Heart left ventricle (tissue), 16 donors: ENCODE results near the gene GPR180. TPM values are rescaled to one million over a fixed set of nuclear protein-coding genes. Genes with fewer than 3 reads are reported as not detected.

Experiments used
- ATAC-seq, 4 donors: fragments of 200-7000 bp; cut with Tn5 transposase; one replicate each; pipeline ENCODE4 v1.9.1; 2020 to 2022; ENCODE audit warnings: moderate library complexity in 4 of 4, mild to moderate bottlenecking in 3 of 4, moderate number of reproducible peaks in 1 of 4
- DNase-seq, 5 donors: peaks; one replicate each; pipeline ENCODE4 v3.0.0-alpha.2; 2020
- H3K27ac ChIP-seq, 12 donors: fragments of 200-600 bp; sonication (generic) in 4 of 12; one replicate each; pipeline versions ENCODE4 v1.5.0 to v1.8.0; 2016 to 2022; ENCODE audit warnings: mild to moderate bottlenecking in 2 of 12
- H3K27me3 ChIP-seq, 9 donors: fragments of 200-600 bp; sonication (generic) in 2 of 9; one replicate each; pipeline versions ENCODE4 v1.5.1 to v1.8.0; 2016 to 2022; ENCODE audit warnings: mild to moderate bottlenecking in 3 of 9
- H3K36me3 ChIP-seq, 9 donors: fragments of 200-600 bp; sonication (generic) in 2 of 9; one replicate each; pipeline versions ENCODE4 v1.5.0 to v1.8.0; 2018 to 2022; ENCODE audit warnings: mild to moderate bottlenecking in 2 of 9
- H3K4me1 ChIP-seq, 12 donors: fragments of 200-600 bp; sonication (generic) in 4 of 12; one replicate each; pipeline versions ENCODE4 v1.5.0 to v1.8.0; 2016 to 2022; ENCODE audit warnings: mild to moderate bottlenecking in 3 of 12
- H3K4me3 ChIP-seq, 12 donors: fragments of 200-600 bp; sonication (generic) in 4 of 12; one replicate each; pipeline versions ENCODE4 v1.5.0 to v1.8.0; 2017 to 2022; ENCODE audit warnings: mild to moderate bottlenecking in 9 of 12, moderate library complexity in 4 of 12
- H3K9me3 ChIP-seq, 12 donors: fragments of 200-600 bp; sonication (generic) in 4 of 12; one replicate each; pipeline versions ENCODE4 v1.5.0 to v1.8.0; 2016 to 2022; ENCODE audit warnings: mild to moderate bottlenecking in 1 of 12
- CTCF ChIP-seq, 12 donors: fragments of 200-600 bp; sonication (generic) in 4 of 12; IDR thresholded peaks; one replicate each; pipeline versions ENCODE4 v1.5.0 to v1.8.0; 2018 to 2022; ENCODE audit warnings: antibody characterized with exemption in 12 of 12, mild to moderate bottlenecking in 5 of 12
- POLR2A ChIP-seq, 2 donors: fragments of 450-650 bp; IDR thresholded peaks; one replicate each; pipeline ENCODE4 v1.6.1; 2017; ENCODE audit warnings: antibody characterized with exemption in 2 of 2, mild to moderate bottlenecking in 2 of 2, moderate library complexity in 2 of 2
- WGBS, 4 donors: extraction: QIAGEN DNeasy Blood & Tissue Kit in 2 of 4; methylation state at CpG; one replicate each; pipeline versions ENCODE4 v1.1.5 to v1.1.7; 2013 to 2018; 5-methylcytosine and 5-hydroxymethylcytosine counted together
- intact Hi-C, 10 donors: fragments of 100-400 bp; cut with DNase I; formaldehyde crosslinking; loops; one replicate each; pipeline versions ENCODE4 v1.11.1 to v1.14.2; 2022
- polyA plus RNA-seq, 2 donors: library from polyadenylated mRNA; stranded (reverse); fragments of 200-250 nt; gene quantifications; one replicate each; pipeline ENCODE4 v1.2.3, GENCODE V29; 2013
- total RNA-seq, 9 donors: library from RNA; depleted of rRNA in 2 of 9; stranded (reverse); fragments of >200 nt in 2 of 9; fragmentation: NEBNext Ultra II Directional in 3 of 9; extraction: Animal tissue kit (Norgen Biotek cat#: 25700) in 3 of 9; gene quantifications; one replicate each; pipeline versions ENCODE4 v1.1.0 to v1.2.4, GENCODE V29; 2016 to 2023
- donor health status: ischemic (EF 13 %, LVEDD 7.1; RV severe dilation, severe dysfunction).
- donor health status: healthy with polysubstance abuse.
- donor health status: DM: no; HTN: yes; CAD: no.
- donor health status: DM: no; HTN: no; CAD: no.
- donor health status: ischemic (EF 25% LVEDD 6.9; RV normal size, moderate dysfunction).
- donor health status: ischemic (EF 25% LVEDD 5.7; RV mildly dilated, moderate dysfunction).
- donor health status: healthy.
- donor health status: DM: yes; HTN: yes; CAD: no.
- donor health status: ischemic (EF 35%, LVEDD 5.7; RV mildly dilated, moderate dysfunction).
- donor health status: nonischemic (EF 11% LVEDD 7.7; RV severe dilation, severe dysfunction).
- donor health status: DM: yes; HTN: yes; CAD: no.
- donor health status: PGD.
- donor health status: ischemic (EF 29% LVEDD 5.4; RV normal size, mild dysfunction).
- donor health status: nonischemic (EF 23%, LVEDD 6.1; RV moderate dilation, normal function).

GPR180 gene
- total and polyA plus RNA-seq, 11 donors: 0.99 to 6.4 (median 3.7) TPM

- ATAC-seq: no peak
- 67 to 83% (median 73%) methylated on average over 2 of the region's 2 CpGs for WGBS, 4 donors
Observed at GRCh38 chr13:94672400-94672799, 70.7 kb downstream of the GPR180 start.

GRCh38 chr13:94673851-94674250 is 72.2 kb downstream of the GPR180 start:
- Histone ChIP-seq H3K4me1 (no peaks in the 10 kb centered on the region), H3K9me3 (no peaks in the 10 kb centered on the region), H3K27me3 (peaks cover 0 to 29% (median 0%) of the 10 kb centered on the region in 9 donors), H3K27ac (no peak overlapping the region), H3K4me3 (no peak overlapping the region), H3K36me3 (no peaks in the 10 kb centered on the region)
- WGBS, 4 donors: 47 to 59% (median 53%) methylated on average over 5 of the region's 5 CpGs
- ATAC-seq (no peak), DNase-seq (no peak)
- intact Hi-C loops: loop anchor here in 5 of 10 donors (10.0 kb wide), 4 partner anchors 481 to 801 kb away; no protein-coding TSS in a partner anchor
- TF ChIP-seq CTCF (IDR thresholded peaks at IDR 0.05) (no peak), POLR2A (IDR thresholded peaks at IDR 0.05) (no peak)

More at GRCh38 chr13:94672400-94672799, 70.7 kb downstream of the GPR180 start:
- Histone ChIP-seq H3K27ac (no peak overlapping the region), H3K27me3 (peaks cover 0 to 24% (median 0%) of the 10 kb centered on the region in 9 donors), H3K36me3 (no peaks in the 10 kb centered on the region), H3K4me3 (no peak overlapping the region), H3K9me3 (no peaks in the 10 kb centered on the region), H3K4me1 (no peaks in the 10 kb centered on the region)
- no peak for DNase-seq
- intact Hi-C loops: loop anchor here in 5 of 10 donors (10.0 kb wide), 4 partner anchors 482 to 802 kb away; no protein-coding TSS in a partner anchor
- TF ChIP-seq CTCF (IDR thresholded peaks at IDR 0.05) (no peak), POLR2A (IDR thresholded peaks at IDR 0.05) (no peak)

GRCh38 chr13:94674609-94675348 is 73.1 kb downstream of the GPR180 start:
- intact Hi-C loops: loop anchor here in 6 of 10 donors (5.0 to 10.0 kb wide), 6 partner anchors 478 to 800 kb away; no protein-coding TSS in a partner anchor
- TF ChIP-seq POLR2A (IDR thresholded peaks at IDR 0.05) (no peak), CTCF (IDR thresholded peaks at IDR 0.05) (peak; percentile 36 to 68 (median 58))
- 31 to 34% (median 33%) methylated on average over 5 of the region's 5 CpGs for WGBS, 4 donors

GRCh38 chr13:94677799-94678198 is 76.1 kb downstream of the GPR180 start:
- Histone ChIP-seq H3K36me3 (no peaks in the 10 kb centered on the region), H3K27me3 (peaks cover 0 to 35% (median 0%) of the 10 kb centered on the region in 9 donors), H3K9me3 (no peaks in the 10 kb centered on the region), H3K4me1 (no peaks in the 10 kb centered on the region), H3K4me3 (no peak overlapping the region), H3K27ac (no peak overlapping the region)
- intact Hi-C loops: loop anchor here in 6 of 10 donors (5.0 to 10.0 kb wide), 6 partner anchors 475 to 797 kb away; no protein-coding TSS in a partner anchor
- TF ChIP-seq POLR2A (IDR thresholded peaks at IDR 0.05) (no peak), CTCF (IDR thresholded peaks at IDR 0.05) (no peak)
- no peak for ATAC-seq
- WGBS, 4 donors: 52 to 71% (median 62%) methylated on average over 2 of the region's 2 CpGs
- no peak for DNase-seq

More at GRCh38 chr13:94674609-94675348, 73.1 kb downstream of the GPR180 start:
- Histone ChIP-seq H3K36me3 (no peaks in the 10 kb centered on the region), H3K4me1 (no peaks in the 10 kb centered on the region), H3K9me3 (no peaks in the 10 kb centered on the region), H3K27ac (no peak overlapping the region), H3K27me3 (peaks cover 0 to 29% (median 0%) of the 10 kb centered on the region in 9 donors), H3K4me3 (no peak overlapping the region)
- ATAC-seq (no peak), DNase-seq (peak in 3 of 5 donors; percentile 9 to 27 (median 22))
